OCI-M2 (cell line): ENCODE results near the gene RPS18.
A peak's percentile ranks its signal among the peaks of the same experiment; 100 is the strongest.

Experiments used
- DNase-seq: peaks from one replicate; lab custom pipeline; 2025; ENCODE audit not compliant: unreplicated experiment; lab: John Stamatoyannopoulos, UW

RPS18 gene

DNA sequence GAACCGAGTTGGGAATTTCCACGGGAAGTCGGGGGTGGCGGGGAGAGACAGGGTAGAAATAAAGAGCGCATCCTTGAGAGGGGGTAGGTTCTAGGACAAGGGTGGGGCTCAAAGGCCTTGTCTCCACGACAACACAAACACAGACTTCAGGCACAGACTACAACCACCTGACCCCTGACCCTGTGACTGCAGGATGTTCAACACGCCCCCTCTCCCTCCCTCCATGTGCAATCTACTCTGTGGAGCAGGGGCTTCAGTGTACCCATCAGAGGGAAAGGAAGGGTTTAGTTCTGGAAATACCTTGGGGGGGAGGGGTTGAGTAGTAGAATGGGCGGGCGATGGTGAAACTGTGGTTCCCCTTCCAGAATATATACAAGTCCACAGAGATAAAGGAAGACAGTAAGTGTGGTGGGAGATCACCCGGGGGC, 42.7 kb downstream of the RPS18 start:
- peak; percentile 38 for DNase-seq

- no peak for DNase-seq
These were observed 43.3 kb downstream of the RPS18 start for GRCh38 chr6:33314943-33315792.

DNA sequence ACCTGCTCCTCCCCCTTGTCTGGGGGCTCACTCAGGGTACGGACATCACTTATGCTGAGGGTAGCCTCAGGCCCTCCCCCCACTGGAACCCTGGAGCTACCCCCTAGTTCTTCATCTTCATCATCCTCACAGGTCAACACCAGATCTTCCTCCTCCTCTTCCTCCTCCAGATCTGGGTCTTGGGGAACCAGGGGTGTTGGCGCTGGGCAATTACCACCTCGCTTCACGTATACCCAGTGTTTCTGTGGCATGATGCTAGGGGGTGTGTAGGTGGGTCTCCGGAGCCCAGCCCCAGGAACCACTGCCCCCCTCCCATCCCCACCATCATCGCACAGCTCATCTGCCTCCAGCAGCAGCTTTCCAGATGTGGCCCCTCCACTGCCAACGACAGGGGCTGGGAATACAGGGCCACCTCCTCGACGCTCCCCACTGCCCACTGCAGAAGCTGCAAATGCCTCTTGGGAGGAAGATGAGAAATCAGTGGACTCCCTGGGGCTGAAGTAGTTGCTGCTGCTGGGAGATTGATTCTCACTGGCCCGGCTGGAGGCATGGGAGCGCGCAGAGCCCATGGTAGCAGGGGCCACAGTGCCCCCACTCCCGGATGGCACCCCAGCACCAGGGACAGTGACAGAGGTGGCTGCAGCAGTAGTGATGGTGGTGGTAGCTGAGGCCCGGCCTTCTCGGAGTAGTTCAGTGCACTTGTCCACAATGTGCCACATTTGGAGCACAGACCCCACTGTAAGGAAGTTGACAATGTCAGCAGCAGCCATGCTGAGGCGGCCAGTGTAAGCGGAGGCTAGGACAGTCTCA, 44.1 kb downstream of the RPS18 start:
- DNase-seq, result no peak

- no peak for DNase-seq
These were observed 44.9 kb downstream of the RPS18 start for GRCh38 chr6:33316603-33317418.

GRCh38 chr6:33317419-33317668, 45.5 kb downstream of the RPS18 start:
- no peak for DNase-seq

DNA sequence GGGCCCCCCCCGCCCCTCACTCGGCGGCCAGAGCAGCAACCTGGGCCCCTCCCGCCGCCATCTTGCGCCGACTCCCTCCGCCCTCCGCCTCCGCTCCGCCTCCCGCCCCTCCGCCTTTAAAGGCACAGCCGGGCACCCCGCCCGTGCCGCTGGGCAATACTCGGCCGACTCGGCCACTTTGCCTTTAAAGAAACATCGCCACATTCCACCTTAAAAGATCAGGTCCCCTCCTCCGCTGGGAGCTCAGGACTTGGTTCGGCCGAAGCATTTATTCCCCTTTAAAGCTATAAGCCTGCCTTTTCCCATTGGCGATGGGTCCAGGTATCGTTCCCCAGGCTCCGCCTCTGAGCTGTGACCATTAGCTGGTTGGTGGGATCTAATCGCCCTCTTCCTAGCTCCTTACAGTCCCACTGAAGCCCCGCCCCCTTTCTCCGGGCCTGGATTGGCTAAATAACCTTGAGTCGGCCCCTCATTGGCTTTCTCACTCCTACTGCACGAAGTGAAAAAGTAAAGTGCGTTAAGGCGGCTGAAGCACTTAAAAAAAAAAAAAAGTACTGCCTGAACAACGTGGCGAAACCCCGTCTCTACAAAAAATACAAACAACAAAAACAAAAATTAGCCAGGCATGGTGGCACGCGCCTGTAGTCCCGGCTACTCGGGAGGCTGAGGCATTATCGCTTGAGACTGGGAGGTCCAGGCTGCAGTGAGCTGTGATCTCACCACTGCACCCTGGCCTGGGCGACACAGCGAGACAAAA, 46.0 kb downstream of the RPS18 start, which contains the start of gene ZBTB22:
Gene ZBTB22 (minus strand): TSS at position 76 of the 757 bp plus-strand sequence. CDS start 828 bp downstream, outside the sequence.
- DNase-seq, result peak; percentile 95

DNA sequence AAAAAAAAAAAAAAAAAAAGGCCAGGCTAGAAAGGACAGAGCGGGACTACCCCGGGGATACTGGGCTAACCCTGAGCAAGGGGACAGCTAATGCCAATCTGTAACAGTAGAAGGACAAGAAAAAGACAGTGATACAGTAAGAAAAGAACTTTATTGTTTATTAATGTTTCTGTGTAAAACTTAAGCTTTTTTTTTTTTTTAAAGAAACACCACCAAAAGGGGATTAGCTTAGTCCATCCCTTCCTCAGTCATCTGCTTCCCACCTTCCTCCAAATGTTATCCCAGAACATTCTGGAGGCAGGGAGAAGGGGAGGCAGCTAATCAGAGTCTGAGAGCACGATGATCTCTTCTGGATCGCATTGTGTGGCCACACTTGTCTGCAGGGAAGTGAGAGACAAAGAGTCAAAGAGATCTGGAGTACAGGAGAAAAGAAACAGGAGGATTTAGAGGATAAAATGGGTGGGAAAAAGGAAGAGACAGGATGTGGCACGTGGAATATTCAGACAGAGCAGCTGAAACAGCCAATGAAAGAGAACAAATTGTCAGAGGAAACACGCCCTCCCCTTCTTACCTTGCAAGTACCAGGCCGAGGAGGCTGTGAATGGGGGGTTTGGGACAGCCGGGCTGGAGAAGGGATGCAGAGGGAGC, 46.7 kb downstream of the RPS18 start:
- DNase-seq, result no peak

DNA sequence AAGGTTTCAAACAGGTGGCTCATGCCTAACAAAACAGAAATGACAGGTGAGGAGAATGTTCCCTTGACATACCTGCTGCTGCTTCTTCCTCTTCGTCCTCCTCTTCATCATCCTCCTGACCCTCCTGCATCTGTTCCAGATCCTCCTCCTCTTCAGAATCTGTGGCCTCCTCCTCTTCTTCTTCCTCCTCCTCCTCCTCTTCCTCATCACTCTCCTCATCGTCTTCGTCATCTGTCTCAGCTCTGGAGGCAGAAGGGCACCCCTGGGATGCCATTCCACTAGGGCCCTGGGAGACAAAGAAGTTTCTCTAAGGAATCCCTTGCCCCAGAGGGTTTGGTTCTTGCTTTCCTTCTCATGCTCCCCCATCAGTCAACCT, 48.1 kb downstream of the RPS18 start:
- DNase-seq, result no peak

GRCh38 chr6:33320315-33321181, 48.7 kb downstream of the RPS18 start:
- no peak for DNase-seq

DNA sequence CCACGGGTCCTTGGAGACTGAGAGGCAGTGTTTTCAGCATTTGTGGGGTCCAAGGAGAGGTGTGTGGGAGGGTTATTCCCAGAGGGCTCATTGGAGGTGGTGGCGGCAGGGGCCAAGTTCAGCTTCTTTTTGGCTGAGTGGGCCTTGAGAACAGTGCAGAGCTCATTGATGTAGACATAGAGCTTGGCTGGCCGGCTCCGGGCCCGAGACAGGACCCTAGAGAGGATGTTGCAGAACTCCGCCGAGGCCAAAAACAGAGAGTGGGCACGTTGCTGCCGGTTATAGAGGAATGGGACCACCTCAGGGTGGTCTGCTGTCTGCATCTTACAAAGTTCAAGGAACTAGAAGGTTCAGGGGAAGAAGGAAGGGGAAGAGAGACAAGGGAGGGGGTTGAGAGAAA, 49.4 kb downstream of the RPS18 start:
- no peak for DNase-seq

DNA sequence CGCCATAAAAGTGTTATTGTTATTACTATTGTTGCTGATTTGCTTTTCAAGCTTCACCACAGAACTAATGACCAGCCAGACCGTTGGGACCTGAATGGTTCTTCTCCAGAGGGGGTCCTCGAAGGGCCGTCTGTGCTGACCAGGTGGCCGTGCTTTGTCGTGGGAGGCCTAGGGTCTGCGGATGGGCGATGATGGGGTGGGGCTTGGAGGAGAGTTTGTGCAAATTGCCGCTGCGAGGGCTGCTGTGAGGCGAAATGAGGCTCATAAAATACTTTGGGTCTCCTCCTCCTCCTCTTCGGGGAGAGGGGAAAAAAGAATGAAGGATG, 51.7 kb downstream of the RPS18 start:
- no peak for DNase-seq

- no peak for DNase-seq
These were observed 52.2 kb downstream of the RPS18 start for GRCh38 chr6:33324125-33324524.
